CD4-positive, CD25-positive, alpha-beta regulatory T cell (primary cell): Measurements from ENCODE around the gene SHC2. TPM values are rescaled to one million over a fixed set of nuclear protein-coding genes. Genes with fewer than 3 reads are reported as not detected.

Experiments used
- ATAC-seq, 2 donors: fragments of 150-1000 bp; cut with Tn5 transposase; one replicate each; pipeline ENCODE4 v1.10.0; 2021; ENCODE audit warnings: low read depth in 2 of 2, moderate number of reproducible peaks in 2 of 2, moderate library complexity in 1 of 2
- DNase-seq, 3 donors: peaks; one replicate each; pipeline versions ENCODE4 v3.0.0 to v3.0.0-alpha.2; 2012 to 2022; ENCODE audit warnings: mixed read lengths in 1 of 3
- H3K27ac ChIP-seq: one replicate; pipeline ENCODE4 v1.7.0; 2013; ENCODE audit warnings: mild to moderate bottlenecking, low read length; ENCODE audit not compliant: insufficient read depth, poor library complexity, severe bottlenecking
- H3K27me3 ChIP-seq: one replicate; pipeline ENCODE4 v1.7.0; 2013; ENCODE audit warnings: low read length; ENCODE audit not compliant: control insufficient read depth, insufficient read depth
- H3K36me3 ChIP-seq: one replicate; pipeline ENCODE4 v1.7.0; 2013; ENCODE audit warnings: mild to moderate bottlenecking, low read length, moderate library complexity; ENCODE audit not compliant: control insufficient read depth, insufficient read depth
- H3K4me1 ChIP-seq: 2 replicates; pipeline ENCODE4 v1.7.0; 2013; ENCODE audit warnings: mild to moderate bottlenecking, low read length; ENCODE audit not compliant: insufficient read depth, control insufficient read depth, poor library complexity, severe bottlenecking
- H3K4me3 ChIP-seq: one replicate; pipeline ENCODE4 v1.7.0; 2013; ENCODE audit warnings: low read depth, mild to moderate bottlenecking, low read length, moderate library complexity
- H3K9me3 ChIP-seq, 2 experiments: 1 replicate in 1 of 2; 2 replicates in 1 of 2; pipeline ENCODE4 v1.7.0; 2013; ENCODE audit warnings: low read length in 2 of 2, mild to moderate bottlenecking in 1 of 2, moderate library complexity in 1 of 2; ENCODE audit not compliant: control insufficient read depth in 2 of 2
- H3K27ac Mint-ChIP-seq, 3 donors: one replicate each; pipeline ENCODE4 v1.8.0; 2020 to 2022; ENCODE audit warnings: mild to moderate bottlenecking in 3 of 3, mixed read lengths in 3 of 3, moderate library complexity in 2 of 3
- H3K27me3 Mint-ChIP-seq: one replicate; pipeline ENCODE4 v1.8.0; 2022; ENCODE audit warnings: mild to moderate bottlenecking, mixed read lengths
- H3K36me3 Mint-ChIP-seq: one replicate; pipeline ENCODE4 v1.8.0; 2020; ENCODE audit warnings: mixed read lengths
- H3K4me1 Mint-ChIP-seq, 4 donors: one replicate each; pipeline ENCODE4 v1.8.0; 2020 to 2022; ENCODE audit warnings: mixed read lengths in 4 of 4, mild to moderate bottlenecking in 1 of 4
- H3K4me3 Mint-ChIP-seq, 4 donors: one replicate each; pipeline ENCODE4 v1.8.0; 2020 to 2022; ENCODE audit warnings: mild to moderate bottlenecking in 4 of 4, mixed read lengths in 4 of 4, moderate library complexity in 3 of 4
- H3K9me3 Mint-ChIP-seq, 7 donors: one replicate each; pipeline ENCODE4 v1.8.0; 2020 to 2022; ENCODE audit warnings: mixed read lengths in 7 of 7, mild to moderate bottlenecking in 3 of 7, moderate library complexity in 2 of 7
- polyA plus RNA-seq, 4 donors: library from polyadenylated mRNA; unstranded; fragments of 300-500 nt; fragmentation: Illumina TruSeq; gene quantifications; one replicate each; pipeline ENCODE4 v1.2.3, GENCODE V29; 2021
- total RNA-seq: library from RNA; stranded (reverse); gene quantifications from one replicate; pipeline ENCODE4 v1.2.3, GENCODE V29; 2022

SHC2 gene
- total and polyA plus RNA-seq, 5 donors from 2014 or later: not detected

DNA sequence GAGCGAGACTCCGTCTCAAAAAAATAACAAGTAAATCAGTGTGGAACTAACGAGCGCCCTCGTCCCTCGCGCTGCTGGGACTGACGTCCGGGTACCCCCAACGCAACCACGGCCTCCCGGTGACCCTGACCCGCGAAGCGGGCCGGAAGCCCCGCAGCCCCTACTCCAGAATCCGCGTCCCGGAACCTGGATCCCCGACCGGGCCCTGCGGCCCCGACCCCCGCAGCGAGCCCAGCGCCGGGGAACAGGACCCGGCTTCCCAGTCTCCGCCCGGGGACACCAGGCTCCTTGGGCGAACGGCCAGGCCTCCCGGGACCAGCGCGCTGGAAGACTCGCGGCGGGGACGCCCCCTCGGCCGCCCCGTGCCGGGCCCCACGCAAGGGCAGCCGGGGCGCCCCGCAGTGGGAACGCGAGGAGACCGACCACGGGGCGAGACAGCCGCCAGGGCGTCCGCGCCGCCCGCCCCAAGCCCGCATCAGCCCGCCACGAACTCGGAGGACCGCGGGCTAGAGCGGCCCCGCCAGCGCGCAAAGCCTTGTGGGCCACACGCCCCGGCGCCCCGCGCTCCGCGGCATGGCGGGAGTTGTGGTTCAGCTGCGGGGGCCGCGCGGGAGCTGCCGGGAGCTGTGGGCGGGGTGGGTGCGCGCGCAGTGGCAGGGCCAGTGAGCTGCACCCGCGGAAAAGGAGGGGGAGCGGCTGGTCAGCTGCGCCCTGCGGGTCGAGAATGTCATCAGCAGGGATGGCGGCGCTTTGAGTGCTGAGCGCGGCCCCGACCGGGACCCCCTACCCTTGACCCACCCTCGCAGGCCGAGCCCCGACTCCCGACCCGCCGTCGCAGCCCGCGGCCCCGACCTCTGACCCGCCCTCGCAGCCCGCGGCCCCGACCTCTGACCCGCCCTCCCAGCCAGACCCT is 27.9 kb upstream of the SHC2 start:
- Mint-ChIP-seq H3K9me3 (peaks cover 0 to 4% (median 0%) of the 10 kb centered on the region in 7 donors), H3K27me3 (peaks cover 11% of the 10 kb centered on the region), H3K4me3 (peak overlapping the region; percentile 79 to 92 (median 85)), H3K27ac (peak overlapping the region in 2 of 3 donors; percentile 76 to 93), H3K4me1 (peaks cover 0 to 20% (median under 1%) of the 10 kb centered on the region in 4 donors), H3K36me3 (no peaks in the 10 kb centered on the region)
- DNase-seq (peak; percentile 88 to 95 (median 91)), ATAC-seq (peak; percentile 98)
- peak overlapping the region; percentile 37 for H3K4me3 ChIP-seq
- peak overlapping the region; percentile 82 for H3K27ac ChIP-seq
- no peaks in the 10 kb centered on the region for H3K9me3 ChIP-seq
- peaks cover 14% of the 10 kb centered on the region for H3K4me1 ChIP-seq
- H3K27me3 ChIP-seq: no peaks in the 10 kb centered on the region
- H3K36me3 ChIP-seq: no peaks in the 10 kb centered on the region

- DNase-seq (no peak), ATAC-seq (no peak)
- H3K9me3 Mint-ChIP-seq: peaks cover 0 to 8% (median 3%) of the 10 kb centered on the region in 7 donors
- no peaks in the 10 kb centered on the region for H3K36me3 ChIP-seq
- no peaks in the 10 kb centered on the region for H3K36me3 Mint-ChIP-seq
- H3K27me3 Mint-ChIP-seq: peaks cover 11% of the 10 kb centered on the region
- H3K4me3 ChIP-seq: no peak overlapping the region
- peak overlapping the region in 1 of 4 donors; percentile 82 for H3K4me3 Mint-ChIP-seq
- no peaks in the 10 kb centered on the region for H3K9me3 ChIP-seq
- H3K27me3 ChIP-seq: no peaks in the 10 kb centered on the region
- H3K4me1 ChIP-seq: peaks cover 14% of the 10 kb centered on the region
- no peak overlapping the region for H3K27ac ChIP-seq
- H3K27ac Mint-ChIP-seq: no peak overlapping the region
- peaks cover 0 to 19% (median 0%) of the 10 kb centered on the region in 4 donors for H3K4me1 Mint-ChIP-seq
These were observed 24.9 kb upstream of the SHC2 start for GRCh38 chr19:485583-486236.

DNA sequence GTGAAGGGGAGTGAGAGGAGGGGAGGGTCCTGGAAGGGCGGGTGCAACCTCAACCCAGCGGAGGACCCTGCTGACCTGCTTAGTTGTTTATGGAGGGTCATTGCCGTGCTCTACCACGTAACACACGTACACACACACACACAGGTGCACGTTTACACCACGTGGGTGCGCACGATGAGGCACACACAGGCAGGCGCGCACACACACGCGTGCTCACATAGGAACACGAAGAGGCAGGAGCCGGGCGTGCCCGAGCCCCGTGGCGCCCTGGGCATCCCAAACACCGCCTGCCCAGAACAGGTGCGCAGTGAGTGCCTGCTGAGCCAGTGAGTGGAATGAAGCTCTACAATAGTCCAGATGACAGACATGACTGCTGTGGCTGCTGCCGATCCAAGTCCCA is 24.2 kb upstream of the SHC2 start:
- H3K27ac Mint-ChIP-seq: no peak overlapping the region
- peaks cover 0 to 12% (median 4%) of the 10 kb centered on the region in 7 donors for H3K9me3 Mint-ChIP-seq
- H3K27me3 Mint-ChIP-seq: peaks cover 14% of the 10 kb centered on the region
- H3K27me3 ChIP-seq: no peaks in the 10 kb centered on the region
- H3K36me3 ChIP-seq: no peaks in the 10 kb centered on the region
- H3K4me3 ChIP-seq: no peak overlapping the region
- H3K4me3 Mint-ChIP-seq: peak overlapping the region in 1 of 4 donors; percentile 56
- H3K4me1 Mint-ChIP-seq: peaks cover 0 to 16% (median 3%) of the 10 kb centered on the region in 4 donors
- no peak for DNase-seq
- no peak for ATAC-seq
- peaks cover 0 to 2% of the 10 kb centered on the region in 2 experiments for H3K9me3 ChIP-seq
- H3K4me1 ChIP-seq: peaks cover 14% of the 10 kb centered on the region
- H3K36me3 Mint-ChIP-seq: no peaks in the 10 kb centered on the region
- no peak overlapping the region for H3K27ac ChIP-seq

- H3K27me3 Mint-ChIP-seq: peaks cover 16% of the 10 kb centered on the region
- H3K36me3 ChIP-seq: no peaks in the 10 kb centered on the region
- no peaks in the 10 kb centered on the region for H3K36me3 Mint-ChIP-seq
These were observed 23.7 kb upstream of the SHC2 start for GRCh38 chr19:484494-484893.

GRCh38 chr19:483332-484072 is 22.7 kb upstream of the SHC2 start:
- no peak overlapping the region for H3K27ac ChIP-seq
- Mint-ChIP-seq H3K27ac (no peak overlapping the region), H3K36me3 (no peaks in the 10 kb centered on the region), H3K27me3 (peaks cover 16% of the 10 kb centered on the region), H3K9me3 (peaks cover 0 to 15% (median 5%) of the 10 kb centered on the region in 7 donors), H3K4me1 (peaks cover 0 to 13% (median 4%) of the 10 kb centered on the region in 4 donors), H3K4me3 (no peak overlapping the region)
- H3K4me1 ChIP-seq: peaks cover 5% of the 10 kb centered on the region
- H3K9me3 ChIP-seq: peaks cover 0 to 2% of the 10 kb centered on the region in 2 experiments
- no peak overlapping the region for H3K4me3 ChIP-seq
- DNase-seq: no peak
- no peak for ATAC-seq
- H3K27me3 ChIP-seq: no peaks in the 10 kb centered on the region
- no peaks in the 10 kb centered on the region for H3K36me3 ChIP-seq

More at GRCh38 chr19:484494-484893, 23.7 kb upstream of the SHC2 start:
- H3K9me3 Mint-ChIP-seq: peaks cover 0 to 15% (median 5%) of the 10 kb centered on the region in 7 donors
- H3K27me3 ChIP-seq: no peaks in the 10 kb centered on the region
- no peak for ATAC-seq
- H3K4me3 Mint-ChIP-seq: no peak overlapping the region
- no peak for DNase-seq
- H3K27ac Mint-ChIP-seq: no peak overlapping the region
- H3K4me1 Mint-ChIP-seq: peaks cover 0 to 15% (median 4%) of the 10 kb centered on the region in 4 donors
- H3K27ac ChIP-seq: no peak overlapping the region
- peaks cover 0 to 2% of the 10 kb centered on the region in 2 experiments for H3K9me3 ChIP-seq
- H3K4me3 ChIP-seq: no peak overlapping the region
- H3K4me1 ChIP-seq: peaks cover 9% of the 10 kb centered on the region

DNA sequence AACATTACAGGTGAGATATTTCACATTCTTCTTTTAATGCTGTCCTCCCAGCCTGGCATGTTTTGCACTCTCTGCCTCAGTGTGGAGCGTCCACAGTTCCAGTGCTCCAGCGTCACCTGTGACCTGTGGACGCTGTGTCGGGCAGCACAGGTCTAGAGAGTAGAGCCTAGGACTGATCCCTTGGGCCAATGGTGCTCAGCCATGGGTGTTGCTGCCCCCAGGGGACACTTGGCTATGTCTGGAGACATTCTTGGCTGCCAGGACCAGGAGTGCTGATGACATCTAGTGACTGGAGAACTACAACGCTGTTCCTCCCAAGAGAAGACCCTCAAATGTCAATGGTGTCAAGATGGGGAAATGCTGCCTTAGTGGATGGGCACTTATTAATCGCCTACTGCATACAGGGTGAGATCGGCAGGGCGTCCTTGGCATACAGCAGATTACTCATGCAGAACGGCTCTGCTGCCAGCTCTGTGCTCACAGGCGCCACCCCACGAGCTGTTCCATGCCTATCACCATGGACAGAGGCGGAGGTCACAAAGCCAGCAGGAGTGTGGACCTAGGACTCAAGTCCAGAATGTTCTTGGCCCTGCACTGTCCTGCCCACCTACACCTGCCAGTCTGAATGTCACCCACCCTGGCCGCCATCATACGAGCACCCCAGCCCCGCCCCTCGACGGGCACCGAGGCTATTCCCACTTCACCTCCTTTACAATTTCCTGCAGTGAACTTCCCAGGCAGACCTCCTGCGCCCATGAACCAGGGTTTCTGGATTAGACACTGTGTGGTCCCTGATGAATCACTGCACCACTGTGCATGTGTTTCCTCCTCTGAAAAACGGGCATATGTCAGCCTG is 21.6 kb upstream of the SHC2 start:
- H3K4me1 Mint-ChIP-seq: peaks cover 0 to 9% (median 4%) of the 10 kb centered on the region in 4 donors
- H3K4me3 ChIP-seq: no peak overlapping the region
- peaks cover 0 to 15% (median 5%) of the 10 kb centered on the region in 7 donors for H3K9me3 Mint-ChIP-seq
- peaks cover 0 to 2% of the 10 kb centered on the region in 2 experiments for H3K9me3 ChIP-seq
- H3K4me1 ChIP-seq: no peaks in the 10 kb centered on the region
- H3K27ac Mint-ChIP-seq: peak overlapping the region in 1 of 3 donors; percentile 20
- no peaks in the 10 kb centered on the region for H3K36me3 Mint-ChIP-seq
- DNase-seq (no peak), ATAC-seq (no peak)
- H3K27me3 Mint-ChIP-seq: peaks cover 16% of the 10 kb centered on the region
- H3K27ac ChIP-seq: no peak overlapping the region
- no peaks in the 10 kb centered on the region for H3K27me3 ChIP-seq
- no peaks in the 10 kb centered on the region for H3K36me3 ChIP-seq
- H3K4me3 Mint-ChIP-seq: peak overlapping the region in 1 of 4 donors; percentile 5
